ENCODE data around the gene NDOR1.

DNA sequence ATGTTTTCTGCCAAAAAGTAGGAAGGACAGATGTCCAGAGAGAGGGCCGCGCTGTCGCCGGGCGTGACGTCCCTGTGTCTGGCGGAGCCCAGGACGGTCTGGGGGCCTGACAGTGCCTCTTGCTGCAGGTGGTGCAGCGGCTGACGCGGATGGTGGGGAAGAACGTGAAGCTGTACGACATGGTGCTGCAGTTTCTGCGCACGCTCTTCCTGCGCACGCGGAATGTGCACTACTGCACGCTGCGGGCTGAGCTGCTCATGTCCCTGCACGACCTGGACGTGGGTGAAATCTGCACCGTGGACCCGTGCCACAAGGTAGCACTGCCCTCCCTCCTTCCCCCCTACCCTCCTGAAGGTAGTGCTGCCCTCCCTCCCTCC, 57.4 kb downstream of the NDOR1 start:
- TF ChIP-seq CTCF (IDR thresholded peaks at IDR 0.05; ENCODE audit: low read length) (no peak), EZH2 (IDR thresholded peaks at IDR 0.05; ENCODE audit: borderline replicate concordance, low read length) (no peak)

Data from OCI-LY1 (cell line).